Heart left ventricle (tissue), 16 donors: Measurements from ENCODE around the gene ADGRG6. TPM values are rescaled to one million over a fixed set of nuclear protein-coding genes. Genes with fewer than 3 reads are reported as not detected.

Experiments
- ATAC-seq, 4 donors: fragments of 200-7000 bp; cut with Tn5 transposase; one replicate each; pipeline ENCODE4 v1.9.1; 2020 to 2022; ENCODE audit warnings: moderate library complexity in 4 of 4, mild to moderate bottlenecking in 3 of 4, moderate number of reproducible peaks in 1 of 4
- DNase-seq, 5 donors: peaks; one replicate each; pipeline ENCODE4 v3.0.0-alpha.2; 2020
- H3K27ac ChIP-seq, 12 donors: fragments of 200-600 bp; sonication (generic) in 4 of 12; one replicate each; pipeline versions ENCODE4 v1.5.0 to v1.8.0; 2016 to 2022; ENCODE audit warnings: mild to moderate bottlenecking in 2 of 12
- H3K27me3 ChIP-seq, 9 donors: fragments of 200-600 bp; sonication (generic) in 2 of 9; one replicate each; pipeline versions ENCODE4 v1.5.1 to v1.8.0; 2016 to 2022; ENCODE audit warnings: mild to moderate bottlenecking in 3 of 9
- H3K36me3 ChIP-seq, 9 donors: fragments of 200-600 bp; sonication (generic) in 2 of 9; one replicate each; pipeline versions ENCODE4 v1.5.0 to v1.8.0; 2018 to 2022; ENCODE audit warnings: mild to moderate bottlenecking in 2 of 9
- H3K4me1 ChIP-seq, 12 donors: fragments of 200-600 bp; sonication (generic) in 4 of 12; one replicate each; pipeline versions ENCODE4 v1.5.0 to v1.8.0; 2016 to 2022; ENCODE audit warnings: mild to moderate bottlenecking in 3 of 12
- H3K4me3 ChIP-seq, 12 donors: fragments of 200-600 bp; sonication (generic) in 4 of 12; one replicate each; pipeline versions ENCODE4 v1.5.0 to v1.8.0; 2017 to 2022; ENCODE audit warnings: mild to moderate bottlenecking in 9 of 12, moderate library complexity in 4 of 12
- H3K9me3 ChIP-seq, 12 donors: fragments of 200-600 bp; sonication (generic) in 4 of 12; one replicate each; pipeline versions ENCODE4 v1.5.0 to v1.8.0; 2016 to 2022; ENCODE audit warnings: mild to moderate bottlenecking in 1 of 12
- CTCF ChIP-seq, 12 donors: fragments of 200-600 bp; sonication (generic) in 4 of 12; IDR thresholded peaks; one replicate each; pipeline versions ENCODE4 v1.5.0 to v1.8.0; 2018 to 2022; ENCODE audit warnings: antibody characterized with exemption in 12 of 12, mild to moderate bottlenecking in 5 of 12
- POLR2A ChIP-seq, 2 donors: fragments of 450-650 bp; IDR thresholded peaks; one replicate each; pipeline ENCODE4 v1.6.1; 2017; ENCODE audit warnings: antibody characterized with exemption in 2 of 2, mild to moderate bottlenecking in 2 of 2, moderate library complexity in 2 of 2
- WGBS, 4 donors: extraction: QIAGEN DNeasy Blood & Tissue Kit in 2 of 4; methylation state at CpG; one replicate each; pipeline versions ENCODE4 v1.1.5 to v1.1.7; 2013 to 2018; 5-methylcytosine and 5-hydroxymethylcytosine counted together
- intact Hi-C, 10 donors: fragments of 100-400 bp; cut with DNase I; formaldehyde crosslinking; loops; one replicate each; pipeline versions ENCODE4 v1.11.1 to v1.14.2; 2022
- polyA plus RNA-seq, 2 donors: library from polyadenylated mRNA; stranded (reverse); fragments of 200-250 nt; gene quantifications; one replicate each; pipeline ENCODE4 v1.2.3, GENCODE V29; 2013
- total RNA-seq, 9 donors: library from RNA; depleted of rRNA in 2 of 9; stranded (reverse); fragments of >200 nt in 2 of 9; fragmentation: NEBNext Ultra II Directional in 3 of 9; extraction: Animal tissue kit (Norgen Biotek cat#: 25700) in 3 of 9; gene quantifications; one replicate each; pipeline versions ENCODE4 v1.1.0 to v1.2.4, GENCODE V29; 2016 to 2023
- donor health status: ischemic (EF 13 %, LVEDD 7.1; RV severe dilation, severe dysfunction).
- donor health status: healthy with polysubstance abuse.
- donor health status: DM: no; HTN: yes; CAD: no.
- donor health status: DM: no; HTN: no; CAD: no.
- donor health status: ischemic (EF 25% LVEDD 6.9; RV normal size, moderate dysfunction).
- donor health status: ischemic (EF 25% LVEDD 5.7; RV mildly dilated, moderate dysfunction).
- donor health status: healthy.
- donor health status: DM: yes; HTN: yes; CAD: no.
- donor health status: ischemic (EF 35%, LVEDD 5.7; RV mildly dilated, moderate dysfunction).
- donor health status: nonischemic (EF 11% LVEDD 7.7; RV severe dilation, severe dysfunction).
- donor health status: DM: yes; HTN: yes; CAD: no.
- donor health status: PGD.
- donor health status: ischemic (EF 29% LVEDD 5.4; RV normal size, mild dysfunction).
- donor health status: nonischemic (EF 23%, LVEDD 6.1; RV moderate dilation, normal function).

ADGRG6 gene
- total and polyA plus RNA-seq, 11 donors, result 0.61 to 10.5 (median 2.0) TPM

- Histone ChIP-seq H3K4me3 (no peak overlapping the region), H3K9me3 (peaks cover 0 to 3% (median 0%) of the 10 kb centered on the region in 12 donors), H3K4me1 (no peaks in the 10 kb centered on the region), H3K27ac (no peak overlapping the region), H3K36me3 (no peaks in the 10 kb centered on the region), H3K27me3 (peaks cover 0 to 6% (median 0%) of the 10 kb centered on the region in 9 donors)
- no peak for ATAC-seq
- no peak for TF ChIP-seq CTCF (IDR thresholded peaks at IDR 0.05)
- no peak for TF ChIP-seq POLR2A (IDR thresholded peaks at IDR 0.05)
- intact Hi-C loops, result no loop called here
- WGBS, 4 donors, result 71 to 82% (median 75%) methylated on average over 5 of the region's 5 CpGs
- no peak for DNase-seq
Measured at GRCh38 chr6:142356201-142356883, 54.5 kb downstream of the ADGRG6 start.

- Histone ChIP-seq H3K4me1 (no peaks in the 10 kb centered on the region), H3K36me3 (no peaks in the 10 kb centered on the region), H3K27ac (no peak overlapping the region), H3K27me3 (peaks cover 0 to 6% (median 0%) of the 10 kb centered on the region in 9 donors), H3K4me3 (no peak overlapping the region), H3K9me3 (no peaks in the 10 kb centered on the region)
- no peak for ATAC-seq
- DNase-seq, result no peak
- TF ChIP-seq POLR2A (IDR thresholded peaks at IDR 0.05) (no peak), CTCF (IDR thresholded peaks at IDR 0.05) (no peak)
- WGBS, 4 donors, result 80 to 91% (median 83%) methylated on average over 1 of the region's 1 CpG
- intact Hi-C loops, result no loop called here
Measured at GRCh38 chr6:142356884-142357225, 55.0 kb downstream of the ADGRG6 start.

- intact Hi-C loops, result no loop called here
- Histone ChIP-seq H3K27ac (no peak overlapping the region), H3K27me3 (peaks cover 0 to 6% (median 0%) of the 10 kb centered on the region in 9 donors), H3K36me3 (no peaks in the 10 kb centered on the region), H3K9me3 (no peaks in the 10 kb centered on the region), H3K4me1 (no peaks in the 10 kb centered on the region), H3K4me3 (no peak overlapping the region)
- no peak for TF ChIP-seq CTCF (IDR thresholded peaks at IDR 0.05)
- TF ChIP-seq POLR2A (IDR thresholded peaks at IDR 0.05), result no peak
- DNase-seq, result no peak
- no peak for ATAC-seq
Measured at GRCh38 chr6:142357879-142358278, 56.1 kb downstream of the ADGRG6 start.

GRCh38 chr6:142359271-142359960 is 57.6 kb downstream of the ADGRG6 start:
- Histone ChIP-seq H3K9me3 (no peaks in the 10 kb centered on the region), H3K36me3 (no peaks in the 10 kb centered on the region), H3K4me1 (no peaks in the 10 kb centered on the region), H3K27ac (no peak overlapping the region), H3K27me3 (peaks cover 0 to 6% (median 0%) of the 10 kb centered on the region in 9 donors), H3K4me3 (no peak overlapping the region)
- TF ChIP-seq CTCF (IDR thresholded peaks at IDR 0.05), result no peak
- no peak for TF ChIP-seq POLR2A (IDR thresholded peaks at IDR 0.05)
- DNase-seq (no peak), ATAC-seq (no peak)
- intact Hi-C loops, result no loop called here
- WGBS, 4 donors, result 28 to 34% (median 30%) methylated on average over 2 of the region's 2 CpGs
